HG02870 (cell line): ENCODE measurements around the gene APOE.
"Not testable (repeated sequence)": the region's sequence is repeated elsewhere in the genome, so short reads cannot be mapped to it uniquely, and the experiment has no call there.

Experiments used
- ATAC-seq: cut with Tn5 transposase; IDR thresholded peaks from one replicate; pipeline ENCODE4 v1.9.1; 2021; ENCODE audit warnings: mild to moderate bottlenecking, moderate library complexity; ENCODE audit not compliant: unreplicated experiment

The APOE gene

DNA sequence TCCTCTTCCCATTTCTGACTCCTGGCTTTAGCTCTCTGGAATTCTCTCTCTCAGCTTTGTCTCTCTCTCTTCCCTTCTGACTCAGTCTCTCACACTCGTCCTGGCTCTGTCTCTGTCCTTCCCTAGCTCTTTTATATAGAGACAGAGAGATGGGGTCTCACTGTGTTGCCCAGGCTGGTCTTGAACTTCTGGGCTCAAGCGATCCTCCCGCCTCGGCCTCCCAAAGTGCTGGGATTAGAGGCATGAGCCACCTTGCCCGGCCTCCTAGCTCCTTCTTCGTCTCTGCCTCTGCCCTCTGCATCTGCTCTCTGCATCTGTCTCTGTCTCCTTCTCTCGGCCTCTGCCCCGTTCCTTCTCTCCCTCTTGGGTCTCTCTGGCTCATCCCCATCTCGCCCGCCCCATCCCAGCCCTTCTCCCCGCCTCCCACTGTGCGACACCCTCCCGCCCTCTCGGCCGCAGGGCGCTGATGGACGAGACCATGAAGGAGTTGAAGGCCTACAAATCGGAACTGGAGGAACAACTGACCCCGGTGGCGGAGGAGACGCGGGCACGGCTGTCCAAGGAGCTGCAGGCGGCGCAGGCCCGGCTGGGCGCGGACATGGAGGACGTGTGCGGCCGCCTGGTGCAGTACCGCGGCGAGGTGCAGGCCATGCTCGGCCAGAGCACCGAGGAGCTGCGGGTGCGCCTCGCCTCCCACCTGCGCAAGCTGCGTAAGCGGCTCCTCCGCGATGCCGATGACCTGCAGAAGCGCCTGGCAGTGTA is 2.7 kb downstream of the APOE start:
- no peak for ATAC-seq

DNA sequence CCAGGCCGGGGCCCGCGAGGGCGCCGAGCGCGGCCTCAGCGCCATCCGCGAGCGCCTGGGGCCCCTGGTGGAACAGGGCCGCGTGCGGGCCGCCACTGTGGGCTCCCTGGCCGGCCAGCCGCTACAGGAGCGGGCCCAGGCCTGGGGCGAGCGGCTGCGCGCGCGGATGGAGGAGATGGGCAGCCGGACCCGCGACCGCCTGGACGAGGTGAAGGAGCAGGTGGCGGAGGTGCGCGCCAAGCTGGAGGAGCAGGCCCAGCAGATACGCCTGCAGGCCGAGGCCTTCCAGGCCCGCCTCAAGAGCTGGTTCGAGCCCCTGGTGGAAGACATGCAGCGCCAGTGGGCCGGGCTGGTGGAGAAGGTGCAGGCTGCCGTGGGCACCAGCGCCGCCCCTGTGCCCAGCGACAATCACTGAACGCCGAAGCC is 3.3 kb downstream of the APOE start:
- ATAC-seq, result no peak

DNA sequence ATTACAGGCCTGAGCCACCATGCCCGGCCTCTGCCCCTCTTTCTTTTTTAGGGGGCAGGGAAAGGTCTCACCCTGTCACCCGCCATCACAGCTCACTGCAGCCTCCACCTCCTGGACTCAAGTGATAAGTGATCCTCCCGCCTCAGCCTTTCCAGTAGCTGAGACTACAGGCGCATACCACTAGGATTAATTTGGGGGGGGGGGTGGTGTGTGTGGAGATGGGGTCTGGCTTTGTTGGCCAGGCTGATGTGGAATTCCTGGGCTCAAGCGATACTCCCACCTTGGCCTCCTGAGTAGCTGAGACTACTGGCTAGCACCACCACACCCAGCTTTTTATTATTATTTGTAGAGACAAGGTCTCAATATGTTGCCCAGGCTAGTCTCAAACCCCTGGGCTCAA is 4.2 kb downstream of the APOE start:
- ATAC-seq, result no peak

DNA sequence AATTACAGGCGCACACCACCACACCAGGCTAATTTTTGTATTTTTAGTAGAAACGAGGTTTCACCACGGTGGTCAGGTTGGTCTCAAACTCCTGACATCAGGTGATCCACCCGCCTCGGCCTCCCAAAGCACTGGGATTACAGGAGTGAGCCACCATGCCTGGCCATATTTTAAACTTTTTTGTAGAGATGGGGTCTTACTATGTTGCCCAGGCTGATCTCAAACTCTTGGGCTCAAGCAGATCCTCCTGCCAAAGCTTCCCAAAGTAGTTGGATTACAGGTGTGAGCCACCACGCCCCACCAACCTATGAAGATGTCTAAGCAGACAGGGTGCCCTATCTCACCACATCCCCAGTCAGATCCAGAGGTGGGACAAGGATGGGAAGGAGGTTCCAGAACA is 6.3 kb downstream of the APOE start:
- not testable (repeated sequence) for ATAC-seq

DNA sequence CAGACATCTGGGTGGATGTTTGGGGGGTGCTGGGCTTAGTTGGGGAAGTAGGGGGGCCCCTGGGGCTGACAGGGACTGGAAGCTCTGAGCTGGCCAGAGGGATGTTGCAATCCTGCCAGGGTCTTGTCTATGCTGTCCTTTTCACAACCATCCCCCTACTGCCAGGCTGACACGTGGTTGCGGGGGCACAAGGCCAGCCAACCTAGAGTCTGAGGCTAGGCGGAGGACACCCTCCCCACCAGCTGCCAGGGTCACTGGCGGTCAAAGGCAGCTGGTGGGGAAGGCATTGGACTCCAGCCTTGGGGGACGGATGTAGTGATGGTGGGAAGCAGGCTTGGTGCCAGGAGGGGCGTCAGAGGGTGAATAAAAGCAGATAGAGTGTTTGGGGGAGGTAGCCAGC is 7.3 kb downstream of the APOE start:
- no peak for ATAC-seq

GRCh38 chr19:44913512-44914432 is 8.2 kb downstream of the APOE start:
- ATAC-seq, result not testable (repeated sequence)

DNA sequence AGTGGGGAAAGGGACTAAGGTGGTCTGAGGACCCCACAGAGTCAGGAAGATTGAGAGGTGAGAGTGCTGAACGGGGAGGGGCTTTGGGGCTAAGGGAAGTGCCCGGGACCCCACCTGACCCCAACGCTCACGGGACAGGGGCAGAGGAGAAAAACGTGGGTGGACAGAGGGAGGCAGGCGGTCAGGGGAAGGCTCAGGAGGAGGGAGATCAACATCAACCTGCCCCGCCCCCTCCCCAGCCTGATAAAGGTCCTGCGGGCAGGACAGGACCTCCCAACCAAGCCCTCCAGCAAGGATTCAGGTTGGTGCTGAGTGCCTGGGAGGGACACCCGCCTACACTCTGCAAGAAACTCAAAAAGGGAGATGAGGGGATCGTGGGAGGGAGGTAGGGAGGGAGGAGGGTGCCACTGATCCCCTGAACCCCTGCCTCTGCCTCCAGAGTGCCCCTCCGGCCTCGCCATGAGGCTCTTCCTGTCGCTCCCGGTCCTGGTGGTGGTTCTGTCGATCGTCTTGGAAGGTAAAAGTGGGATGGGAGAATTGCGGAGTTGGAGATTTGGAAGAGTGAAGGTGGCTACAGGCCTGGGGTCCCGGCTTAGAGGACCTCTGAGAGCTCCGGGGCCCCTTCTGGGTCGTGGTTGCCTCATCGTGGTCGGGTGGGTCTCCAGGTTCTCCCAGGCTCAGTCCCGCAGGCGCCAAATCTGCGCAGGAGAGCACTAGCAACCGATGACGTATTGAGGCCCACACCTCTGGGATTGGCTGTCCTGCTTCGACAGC is 9.0 kb downstream of the APOE start, which contains the start of gene APOC1:
Gene APOC1 (plus strand): TSS at position 176 of the 774 bp plus-strand sequence. CDS start 284 bp downstream, at position 460.
- peak; percentile 95 for ATAC-seq

DNA sequence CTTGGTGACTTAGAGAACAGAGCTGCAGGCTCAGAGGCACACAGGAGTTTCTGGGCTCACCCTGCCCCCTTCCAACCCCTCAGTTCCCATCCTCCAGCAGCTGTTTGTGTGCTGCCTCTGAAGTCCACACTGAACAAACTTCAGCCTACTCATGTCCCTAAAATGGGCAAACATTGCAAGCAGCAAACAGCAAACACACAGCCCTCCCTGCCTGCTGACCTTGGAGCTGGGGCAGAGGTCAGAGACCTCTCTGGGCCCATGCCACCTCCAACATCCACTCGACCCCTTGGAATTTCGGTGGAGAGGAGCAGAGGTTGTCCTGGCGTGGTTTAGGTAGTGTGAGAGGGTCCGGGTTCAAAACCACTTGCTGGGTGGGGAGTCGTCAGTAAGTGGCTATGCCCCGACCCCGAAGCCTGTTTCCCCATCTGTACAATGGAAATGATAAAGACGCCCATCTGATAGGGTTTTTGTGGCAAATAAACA is 18.7 kb downstream of the APOE start:
- ATAC-seq, result no peak

- no peak for ATAC-seq
Measured at GRCh38 chr19:44925114-44925891, 19.7 kb downstream of the APOE start.

DNA sequence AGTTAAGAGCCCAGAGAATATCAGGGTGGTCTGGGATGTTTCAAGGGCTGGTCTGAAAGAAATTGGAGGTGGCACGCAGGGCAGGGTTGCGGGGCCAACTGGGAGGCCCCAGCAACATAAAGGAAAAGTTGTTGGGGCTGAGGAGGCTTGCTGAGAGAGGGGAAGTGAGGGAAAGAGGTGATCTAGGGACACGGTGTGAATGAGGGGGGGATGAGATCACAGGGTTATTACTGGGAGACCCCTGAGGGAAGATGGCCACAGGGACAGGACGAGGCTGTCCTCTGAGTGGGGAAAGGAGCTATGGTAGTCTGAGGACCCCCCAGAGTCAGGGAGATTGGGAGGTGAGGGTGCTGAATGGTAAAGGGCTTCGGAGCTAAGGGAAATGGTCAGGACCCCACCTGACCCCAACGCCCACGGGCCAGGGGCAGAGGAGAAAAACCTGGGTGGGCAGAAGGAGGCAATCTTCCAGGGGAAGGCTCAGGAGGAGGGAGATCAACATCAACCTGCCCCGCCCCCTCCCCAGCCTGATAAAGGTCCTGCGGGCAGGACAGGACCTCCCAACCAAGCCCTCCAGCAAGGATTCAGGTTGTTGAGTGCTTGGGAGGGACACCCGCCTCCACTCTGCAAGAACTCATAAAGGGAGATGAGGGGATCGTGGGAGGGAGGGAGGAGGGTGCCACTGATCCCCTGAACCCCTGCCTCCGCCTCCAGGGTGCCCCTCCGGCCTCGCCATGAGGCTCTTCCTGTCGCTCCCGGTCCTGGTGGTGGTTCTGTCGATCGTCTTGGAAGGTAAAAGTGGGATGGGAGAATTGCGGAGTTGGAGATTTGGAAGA is 20.9 kb downstream of the APOE start:
- ATAC-seq, result not testable (repeated sequence)

DNA sequence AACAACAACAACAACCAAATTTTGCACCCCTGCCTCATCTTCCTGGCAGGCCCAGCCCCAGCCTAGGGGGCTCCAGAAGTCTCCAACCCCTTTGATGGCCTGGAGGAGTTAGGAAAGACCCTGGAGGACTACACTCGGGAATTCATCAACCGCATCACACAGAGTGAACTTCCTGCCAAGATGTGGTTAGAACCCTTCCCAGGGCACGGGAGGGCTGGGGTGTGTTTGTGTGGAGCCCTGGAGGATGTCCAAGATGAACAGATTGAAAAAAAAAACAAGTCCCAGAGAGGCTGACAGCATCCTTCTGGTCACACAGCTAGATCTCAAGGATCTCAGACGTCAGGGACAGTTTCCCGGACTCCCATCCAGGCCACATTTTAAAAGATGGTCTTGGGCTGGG is 22.1 kb downstream of the APOE start:
- ATAC-seq, result no peak

GRCh38 chr19:44930088-44930487 is 24.5 kb downstream of the APOE start:
- no peak for ATAC-seq

GRCh38 chr19:44931541-44931940 is 25.9 kb downstream of the APOE start:
- no peak for ATAC-seq

DNA sequence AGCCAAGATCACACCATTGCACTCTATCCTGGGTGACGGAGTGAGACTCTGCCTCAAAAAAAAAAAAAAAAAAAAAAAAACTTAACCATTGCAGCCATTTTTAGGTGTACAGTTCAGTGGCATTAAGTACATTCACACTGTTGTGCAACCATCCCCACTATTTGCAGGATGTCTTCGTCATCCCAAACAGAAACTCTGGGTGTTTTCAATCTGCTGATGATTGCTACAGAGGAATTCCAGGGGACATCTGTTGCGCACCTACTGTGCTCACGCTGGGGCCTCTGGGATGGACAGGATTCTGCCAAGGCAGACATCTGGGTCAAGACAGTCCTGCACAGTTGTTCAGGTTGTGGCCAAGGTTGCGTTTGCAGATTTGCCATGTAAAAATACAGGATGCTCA is 34.1 kb downstream of the APOE start:
- ATAC-seq, result no peak

DNA sequence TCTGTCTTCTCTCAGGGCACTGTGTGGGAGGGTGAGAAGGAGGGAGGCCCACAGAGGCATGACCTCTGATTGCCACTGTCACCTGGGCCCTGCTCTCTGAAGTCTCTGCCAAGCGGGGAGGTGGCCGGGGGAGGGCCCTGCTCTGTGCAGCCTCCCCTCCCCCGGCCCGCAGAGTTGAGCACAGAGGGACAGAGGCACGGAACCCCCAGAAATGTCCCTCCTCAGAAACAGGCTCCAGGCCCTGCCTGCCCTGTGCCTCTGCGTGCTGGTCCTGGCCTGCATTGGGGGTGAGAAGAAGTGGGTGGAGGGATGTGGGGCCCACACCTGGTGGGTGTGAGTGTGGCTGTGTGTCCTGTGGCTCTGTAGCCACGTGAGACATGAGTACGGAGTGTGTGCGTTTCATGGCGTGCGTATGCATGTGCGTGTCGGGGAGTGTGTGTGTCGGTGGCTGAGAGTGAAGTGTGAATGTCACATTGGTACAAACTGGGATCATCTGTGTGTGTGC is 36.5 kb downstream of the APOE start, which contains the start of gene APOC4:
Gene APOC4 (plus strand): TSS at position 171 of the 505 bp plus-strand sequence. CDS start 41 bp downstream, at position 212.
- ATAC-seq, result no peak

GRCh38 chr19:44943801-44944249 is 38.2 kb downstream of the APOE start:
- peak; percentile 65 for ATAC-seq

- ATAC-seq, result no peak
Measured at GRCh38 chr19:44947041-44947581, 41.5 kb downstream of the APOE start.

DNA sequence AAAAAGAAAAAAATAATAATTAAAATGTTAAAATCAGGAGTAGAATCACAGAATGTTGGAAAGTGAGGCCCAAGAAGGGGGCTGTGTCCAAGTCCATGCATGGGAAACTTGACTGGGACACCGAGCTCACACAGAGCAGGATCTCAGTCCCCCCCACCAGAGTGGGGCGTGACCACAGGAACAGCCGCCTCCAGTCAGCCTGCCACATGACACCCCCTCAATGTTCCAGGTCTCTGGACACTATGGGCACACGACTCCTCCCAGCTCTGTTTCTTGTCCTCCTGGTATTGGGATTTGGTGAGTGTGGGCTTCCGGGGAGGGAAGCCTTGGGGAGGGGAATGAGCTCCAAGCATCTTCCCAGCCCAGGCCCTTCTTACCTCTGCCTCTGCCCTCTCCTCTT is 42.6 kb downstream of the APOE start:
- ATAC-seq, result no peak
